ENCODE data around the gene MAMLD1. TPM values are rescaled to one million over a fixed set of nuclear protein-coding genes. Genes with fewer than 3 reads are reported as not detected.
A peak's percentile ranks its signal among the peaks of the same experiment; 100 is the strongest.

MAMLD1 gene
- total and polyA plus RNA-seq, 2 of the 8 experiments (the other 6 are each of a cell fraction or from before 2014, with no cell fraction given): 0.09 to 0.26 TPM

DNA sequence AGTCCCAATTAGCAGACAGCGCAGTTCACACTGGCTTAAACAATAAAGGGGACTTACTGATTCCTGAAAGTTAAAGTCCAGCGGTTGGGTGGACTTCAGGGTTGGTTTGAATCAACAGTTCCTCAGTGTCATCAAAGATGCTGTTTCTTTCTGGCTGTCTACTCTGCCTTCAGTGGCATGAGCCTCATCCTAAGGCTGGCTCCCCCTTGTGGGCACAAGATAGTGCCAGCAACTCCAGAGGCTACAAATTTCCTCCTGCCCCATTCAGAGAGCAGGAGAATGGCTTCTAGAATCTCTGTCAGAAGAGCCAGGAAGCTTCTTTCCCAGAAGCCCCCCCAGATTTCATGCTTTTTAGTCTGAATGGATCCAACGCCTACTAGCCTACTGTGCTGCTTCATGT is 122.9 kb downstream of the MAMLD1 start:
- H2BK15ac ChIP-seq (ENCODE audit: low read length): no peak overlapping the region
- WGBS, 2 experiments (ENCODE audit: extremely low coverage in 1 of 2, insufficient coverage in 1 of 2, insufficient read length in 1 of 2, insufficient replicate concordance in 2 of 2, low coverage in 1 of 2, low lambda C conversion rate in 2 of 2, missing lambda C conversion rate in 1 of 2): 39% methylated on average over 3 of the region's 3 CpGs; no CpG with 5 or more reads in 1 of the 2 experiments
- H3K27ac ChIP-seq (ENCODE audit: low read depth, low read length): no peak overlapping the region
- no peaks in the 10 kb centered on the region for H3K9me3 ChIP-seq (ENCODE audit: insufficient read depth in 2 of 2, low read depth in 1 of 2, low read length in 1 of 2)
- H2BK5ac ChIP-seq (ENCODE audit: low read depth, low read length): no peak overlapping the region
- H2AFZ ChIP-seq (ENCODE audit: low read length): no peak overlapping the region
- H3K4me1 ChIP-seq (replicated peaks in 1 of 4; ENCODE audit: control insufficient read depth in 3 of 4, insufficient read depth in 4 of 4, low read length in 3 of 4): no peaks in the 10 kb centered on the region
- H3K79me1 ChIP-seq (ENCODE audit: low read depth, low read length): no peaks in the 10 kb centered on the region
- no peak overlapping the region for H4K91ac ChIP-seq (replicated peaks; ENCODE audit: insufficient read length, low read length)
- no peak overlapping the region for H3K4ac ChIP-seq (replicated peaks; ENCODE audit: insufficient read length, low read depth, low read length)
- no peak overlapping the region for H2BK20ac ChIP-seq (ENCODE audit: low read length)
- no peaks in the 10 kb centered on the region for H4K20me1 ChIP-seq (replicated peaks in 1 of 2; ENCODE audit: control insufficient read depth in 1 of 2, insufficient read depth in 2 of 2, low read length in 2 of 2)
- H3K14ac ChIP-seq (ENCODE audit: insufficient read length): no peak overlapping the region
- H2BK12ac ChIP-seq (ENCODE audit: low read depth, low read length): no peak overlapping the region
- no peak overlapping the region for H3K56ac ChIP-seq (replicated peaks; ENCODE audit: insufficient read length, low read depth, low read length)
- no peak overlapping the region for H4K8ac ChIP-seq (ENCODE audit: extremely low read depth, insufficient read depth, low read length)
- no peak overlapping the region for H3K9ac ChIP-seq (replicated peaks in 1 of 4; ENCODE audit: extremely low read depth in 1 of 4, low read depth in 3 of 4, low read length in 3 of 4)
- no peak overlapping the region for H3K23ac ChIP-seq (ENCODE audit: insufficient read length)
- POLR2A ChIA-PET (ENCODE audit: partially characterized antibody): interaction anchor here (1.6 kb wide), 1 partner anchor 21 kb away, joined by 5 read pairs; no protein-coding TSS in a partner anchor
- no peak overlapping the region for H4K5ac ChIP-seq (ENCODE audit: insufficient read length, low read depth, low read length)
- H3K4me2 ChIP-seq (ENCODE audit: insufficient read depth in 1 of 2, low read depth in 2 of 2, low read length in 2 of 2): no peak overlapping the region
- no peak overlapping the region for H3K18ac ChIP-seq (ENCODE audit: extremely low read depth, low read length)
- H3K36me3 ChIP-seq (ENCODE audit: control insufficient read depth in 2 of 4, insufficient read depth in 4 of 4, low read length in 3 of 4): no peaks in the 10 kb centered on the region
- no peaks in the 10 kb centered on the region for H3K79me2 ChIP-seq (ENCODE audit: control insufficient read depth in 1 of 2, insufficient read depth in 2 of 2, low read length in 2 of 2)
- H3K23me2 ChIP-seq (ENCODE audit: low read depth, low read length): no peaks in the 10 kb centered on the region
- no peak overlapping the region for H2BK120ac ChIP-seq (replicated peaks; ENCODE audit: low read depth, low read length)
- H3K27me3 ChIP-seq (replicated peaks in 1 of 4; ENCODE audit: control insufficient read depth in 3 of 4, extremely low read depth in 1 of 4, insufficient read depth in 3 of 4, low read length in 3 of 4): no peaks in the 10 kb centered on the region
- CTCF ChIA-PET (ENCODE audit: partially characterized antibody): interaction anchor here (0.6 to 2.8 kb wide), 25 partner anchors 9 to 1584 kb away, joined by 3 to 15 read pairs (median 3); no protein-coding TSS in a partner anchor
- DNase-seq (ENCODE audit: low read depth in 1 of 2, low spot score in 2 of 2) (peak in 1 of 2 experiments; percentile 53), FAIRE-seq (peak; percentile 28)
- no peak overlapping the region for H2AK5ac ChIP-seq (ENCODE audit: low read depth, low read length)
- no peak overlapping the region for H3K4me3 ChIP-seq (ENCODE audit: extremely low read depth in 1 of 4, insufficient read depth in 2 of 4, low read depth in 3 of 4, low read length in 4 of 4)
- no peak for TF ChIP-seq CHD1 (IDR thresholded peaks at IDR 0.05; ENCODE audit: low read depth, low read length)
- TF ChIP-seq, protein P1, sequence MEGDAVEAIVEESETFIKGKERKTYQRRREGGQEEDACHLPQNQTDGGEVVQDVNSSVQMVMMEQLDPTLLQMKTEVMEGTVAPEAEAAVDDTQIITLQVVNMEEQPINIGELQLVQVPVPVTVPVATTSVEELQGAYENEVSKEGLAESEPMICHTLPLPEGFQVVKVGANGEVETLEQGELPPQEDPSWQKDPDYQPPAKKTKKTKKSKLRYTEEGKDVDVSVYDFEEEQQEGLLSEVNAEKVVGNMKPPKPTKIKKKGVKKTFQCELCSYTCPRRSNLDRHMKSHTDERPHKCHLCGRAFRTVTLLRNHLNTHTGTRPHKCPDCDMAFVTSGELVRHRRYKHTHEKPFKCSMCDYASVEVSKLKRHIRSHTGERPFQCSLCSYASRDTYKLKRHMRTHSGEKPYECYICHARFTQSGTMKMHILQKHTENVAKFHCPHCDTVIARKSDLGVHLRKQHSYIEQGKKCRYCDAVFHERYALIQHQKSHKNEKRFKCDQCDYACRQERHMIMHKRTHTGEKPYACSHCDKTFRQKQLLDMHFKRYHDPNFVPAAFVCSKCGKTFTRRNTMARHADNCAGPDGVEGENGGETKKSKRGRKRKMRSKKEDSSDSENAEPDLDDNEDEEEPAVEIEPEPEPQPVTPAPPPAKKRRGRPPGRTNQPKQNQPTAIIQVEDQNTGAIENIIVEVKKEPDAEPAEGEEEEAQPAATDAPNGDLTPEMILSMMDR (IDR thresholded peaks at IDR 0.05; ENCODE audit: control extremely low read depth in 1 of 3, insufficient read depth in 1 of 3, low read depth in 1 of 3, low read length in 3 of 3): peak; percentile 63 to 73 (median 69)
